GM21717 (cell line): ENCODE data around the gene CFAP157.

Source experiments
- ATAC-seq: cut with Tn5 transposase; IDR thresholded peaks from one replicate; pipeline ENCODE4 v1.9.1; 2021; ENCODE audit warnings: mild to moderate bottlenecking, moderate library complexity; ENCODE audit not compliant: unreplicated experiment

The CFAP157 gene

DNA sequence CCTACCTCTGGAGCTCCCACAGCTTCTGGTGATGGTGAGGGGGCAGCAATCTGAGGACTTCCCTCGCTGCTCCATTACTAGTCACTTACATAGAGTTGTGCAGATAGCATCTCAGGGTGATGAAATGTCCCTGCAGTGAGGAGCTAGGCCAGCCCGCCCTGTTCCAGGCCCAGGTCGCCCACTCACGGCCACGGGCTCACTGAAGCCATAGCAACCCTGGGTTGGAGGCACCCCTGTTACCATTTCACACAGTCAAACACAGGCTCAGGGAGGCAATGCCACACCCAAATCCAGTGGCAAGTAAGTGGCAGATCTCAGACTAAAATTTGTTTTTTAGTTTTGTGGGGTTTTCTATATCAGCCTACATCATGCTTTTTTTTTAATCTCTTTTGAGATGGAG lies 52.1 kb downstream of the CFAP157 start:
- no peak for ATAC-seq

DNA sequence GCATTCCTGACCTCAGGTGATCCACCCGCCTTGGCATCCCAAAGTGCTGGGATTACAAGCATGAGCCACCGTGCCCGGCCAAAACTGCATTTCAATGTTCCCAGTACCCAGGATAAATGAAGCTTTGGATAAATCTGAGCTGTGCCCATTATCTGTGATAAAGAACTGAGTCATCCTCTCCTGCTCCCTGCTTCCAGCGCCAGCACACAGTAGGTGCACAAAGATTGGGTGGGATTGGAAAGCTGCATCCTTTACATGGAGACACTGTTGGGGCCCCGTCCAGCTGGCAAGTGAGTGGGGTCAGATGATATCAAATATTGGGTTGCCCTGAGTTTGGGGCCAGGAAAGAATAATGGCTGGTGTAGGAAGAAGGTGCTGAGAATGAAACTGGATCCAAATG lies 54.3 kb downstream of the CFAP157 start:
- ATAC-seq: no peak

GRCh38 chr9:127761491-127761956 lies 54.7 kb downstream of the CFAP157 start:
- ATAC-seq: no peak

DNA sequence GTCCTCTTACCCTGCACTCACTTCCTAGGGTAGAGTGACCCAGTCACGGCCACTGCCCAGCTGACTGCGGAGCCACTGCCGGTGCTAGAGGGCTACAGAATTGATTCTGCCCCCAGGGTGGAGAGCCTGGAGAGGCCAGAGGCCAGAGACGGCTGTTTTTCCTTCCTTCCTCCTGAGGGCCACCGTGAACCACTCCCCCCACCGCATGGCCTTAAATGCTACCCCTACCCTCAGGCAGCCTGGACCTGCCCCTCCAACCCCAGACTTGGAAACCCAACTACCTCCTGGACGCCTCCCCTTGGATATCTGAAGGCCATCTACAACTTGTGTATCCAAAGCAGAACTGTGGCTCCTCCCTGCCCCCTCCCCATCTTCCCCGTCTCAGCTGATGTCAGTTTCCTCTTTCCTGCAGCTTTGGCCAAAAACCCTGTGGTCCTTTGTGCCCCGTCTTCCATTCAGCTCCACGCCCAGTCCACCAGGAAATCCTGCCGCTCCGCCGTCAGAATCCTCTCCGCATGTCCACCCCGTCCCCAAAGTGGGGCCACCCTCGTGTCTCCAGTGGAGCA lies 55.4 kb downstream of the CFAP157 start:
- no peak for ATAC-seq

- ATAC-seq: no peak
Observed at GRCh38 chr9:127763918-127764384, 57.2 kb downstream of the CFAP157 start.

GRCh38 chr9:127765418-127765817 lies 58.6 kb downstream of the CFAP157 start:
- no peak for ATAC-seq
